Measurements from ENCODE around the gene PPAN.
A peak's percentile ranks its signal among the peaks of the same experiment; 100 is the strongest.

PPAN gene, protein sequence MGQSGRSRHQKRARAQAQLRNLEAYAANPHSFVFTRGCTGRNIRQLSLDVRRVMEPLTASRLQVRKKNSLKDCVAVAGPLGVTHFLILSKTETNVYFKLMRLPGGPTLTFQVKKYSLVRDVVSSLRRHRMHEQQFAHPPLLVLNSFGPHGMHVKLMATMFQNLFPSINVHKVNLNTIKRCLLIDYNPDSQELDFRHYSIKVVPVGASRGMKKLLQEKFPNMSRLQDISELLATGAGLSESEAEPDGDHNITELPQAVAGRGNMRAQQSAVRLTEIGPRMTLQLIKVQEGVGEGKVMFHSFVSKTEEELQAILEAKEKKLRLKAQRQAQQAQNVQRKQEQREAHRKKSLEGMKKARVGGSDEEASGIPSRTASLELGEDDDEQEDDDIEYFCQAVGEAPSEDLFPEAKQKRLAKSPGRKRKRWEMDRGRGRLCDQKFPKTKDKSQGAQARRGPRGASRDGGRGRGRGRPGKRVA

DNA sequence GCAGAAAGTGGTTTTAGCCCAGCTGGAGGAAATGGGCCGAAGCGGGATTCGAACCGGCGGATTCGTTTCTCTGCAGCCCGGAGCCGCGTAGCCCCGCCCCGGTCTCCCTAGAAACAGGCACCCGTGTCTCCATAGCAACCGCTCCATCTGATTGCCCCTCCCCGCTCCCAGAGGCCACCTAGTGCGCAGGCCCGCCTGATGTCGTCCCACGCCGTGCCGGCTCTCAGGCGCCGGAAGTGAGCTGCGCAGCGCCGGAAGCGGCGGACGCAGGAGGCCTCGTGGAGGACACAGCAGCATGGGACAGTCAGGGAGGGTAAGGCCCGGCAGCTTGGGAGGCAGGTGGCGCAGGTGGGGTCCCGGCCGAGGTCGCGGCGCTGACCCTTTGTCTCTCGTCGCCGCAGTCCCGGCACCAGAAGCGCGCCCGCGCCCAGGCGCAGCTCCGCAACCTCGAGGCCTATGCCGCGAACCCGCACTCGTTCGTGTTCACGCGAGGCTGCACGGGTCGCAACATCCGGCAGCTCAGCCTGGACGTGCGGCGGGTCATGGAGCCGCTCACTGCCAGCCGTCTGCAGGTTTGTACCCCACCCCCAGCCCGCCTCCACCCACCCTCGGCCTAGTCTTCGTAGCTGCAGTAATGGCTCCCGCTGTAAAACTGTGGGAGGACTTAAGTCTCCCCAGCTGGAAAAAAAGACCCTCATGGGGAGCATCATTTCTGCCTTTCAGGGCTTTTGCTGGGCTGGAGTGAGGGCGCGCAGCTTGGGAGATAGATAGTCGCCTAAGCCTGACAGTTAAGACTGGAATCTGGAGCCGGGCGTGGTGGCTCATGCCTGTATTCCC is at the start of gene PPAN:
PPAN (plus strand) TSS at position 263 of the 837 bp plus-strand sequence; CDS start at position 296, 33 bp downstream.
- DNase-seq (ENCODE audit: low read depth): peak; percentile 93

DNA sequence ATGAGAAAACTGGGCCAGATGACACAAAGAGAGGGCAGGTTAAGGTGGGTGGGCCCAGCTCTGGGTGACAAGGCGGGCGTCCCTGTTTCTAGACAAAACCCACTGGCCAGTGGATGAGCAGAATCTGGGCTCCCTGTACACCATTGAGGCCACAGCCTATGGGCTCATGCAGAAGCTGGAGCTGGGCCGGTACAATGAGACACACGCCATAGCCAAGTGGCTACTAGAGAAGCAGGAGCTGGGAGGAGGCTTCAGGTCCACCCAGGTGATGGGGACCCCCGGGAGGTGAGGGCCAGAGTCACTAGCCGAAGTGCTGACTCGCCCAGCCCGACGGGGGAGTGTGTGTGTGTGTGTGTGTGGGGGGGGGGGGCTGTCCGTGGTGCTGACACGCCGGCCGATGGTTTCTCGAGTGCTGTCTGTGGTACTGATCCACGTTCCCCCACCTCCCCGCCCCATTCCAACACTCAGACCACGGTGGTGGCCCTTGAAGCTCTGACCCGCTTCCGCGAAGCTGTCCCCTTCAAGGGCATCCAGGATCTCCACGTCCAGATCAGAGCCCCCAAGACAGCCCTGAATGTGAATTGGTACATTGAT is 44.3 kb upstream of the PPAN start:
- no peak for DNase-seq (ENCODE audit: low read depth)

DNA sequence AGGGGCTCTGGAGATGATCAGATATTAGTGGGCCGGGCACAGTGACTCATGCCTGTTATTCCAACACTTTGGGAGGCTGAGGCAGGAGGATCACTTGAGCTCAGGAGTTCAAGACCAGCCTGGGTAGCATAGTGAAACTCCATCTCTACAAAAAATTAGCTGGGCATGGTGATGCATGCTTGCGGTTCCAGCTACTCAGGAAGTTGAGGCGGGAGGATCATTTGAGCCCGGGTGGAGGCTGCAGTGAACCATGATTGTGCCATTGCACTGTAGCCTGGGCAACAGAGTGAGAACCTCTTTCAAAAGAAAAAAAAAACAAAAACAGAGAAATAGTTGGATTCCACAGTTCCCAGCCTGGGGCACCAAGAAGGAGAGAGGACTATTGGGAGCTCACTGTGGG is 38.0 kb upstream of the PPAN start:
- no peak for DNase-seq (ENCODE audit: low read depth)

DNA sequence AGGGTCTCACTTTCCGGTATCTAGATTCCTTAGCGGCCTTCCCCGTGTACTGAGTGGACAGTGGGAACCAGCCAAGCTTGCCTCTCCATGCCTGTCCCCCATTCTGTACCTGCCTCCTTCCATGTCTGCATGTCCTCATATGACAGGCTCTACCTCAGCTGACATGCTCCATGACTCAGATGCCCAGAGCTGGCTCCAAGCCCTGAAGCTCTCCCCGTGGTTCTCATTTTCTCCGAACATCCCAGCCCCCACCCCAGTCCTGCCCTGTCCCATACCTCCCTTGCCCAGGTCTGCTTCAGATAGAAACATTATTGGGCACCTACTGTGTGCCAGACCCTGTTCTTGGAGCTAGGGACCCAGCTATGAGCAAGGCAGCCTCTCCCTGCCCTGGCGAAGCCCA is 37.1 kb upstream of the PPAN start:
- DNase-seq (ENCODE audit: low read depth): no peak

DNA sequence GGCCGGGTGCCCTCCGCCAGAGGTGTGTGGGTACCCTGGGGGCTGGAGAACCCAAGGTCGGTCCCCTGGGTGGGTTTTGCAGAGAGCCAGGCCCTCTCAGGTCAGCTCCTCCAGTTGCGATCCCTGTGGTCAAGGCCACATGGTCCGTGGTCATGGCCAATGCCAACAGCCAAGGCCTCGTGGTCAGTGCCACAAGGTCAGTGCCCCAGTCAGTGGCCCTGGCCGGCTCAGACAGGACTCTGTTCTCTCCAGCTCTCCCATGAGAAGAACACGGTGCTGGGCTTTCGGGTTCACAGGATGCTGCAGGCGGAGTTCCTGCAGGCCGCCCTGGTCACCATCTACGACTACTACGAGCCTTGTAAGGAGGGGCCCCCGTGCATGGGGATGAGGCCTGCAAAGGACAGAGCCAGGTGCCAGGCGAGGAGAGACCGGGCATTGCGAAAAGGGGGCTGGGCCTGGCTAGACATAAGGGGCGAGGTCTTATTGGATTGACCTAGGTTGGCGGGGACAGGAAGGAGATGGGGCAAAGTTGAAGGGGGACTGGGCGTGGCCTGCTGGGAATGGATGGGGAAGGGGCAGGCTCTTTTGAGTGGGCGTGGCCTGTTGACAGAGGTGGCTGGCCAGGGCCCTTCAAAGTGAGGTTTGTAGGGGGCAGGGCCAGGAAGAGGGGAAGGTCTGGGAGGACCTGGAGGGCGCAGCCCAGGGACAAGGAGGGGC is 35.3 kb upstream of the PPAN start:
- DNase-seq (ENCODE audit: low read depth): no peak

DNA sequence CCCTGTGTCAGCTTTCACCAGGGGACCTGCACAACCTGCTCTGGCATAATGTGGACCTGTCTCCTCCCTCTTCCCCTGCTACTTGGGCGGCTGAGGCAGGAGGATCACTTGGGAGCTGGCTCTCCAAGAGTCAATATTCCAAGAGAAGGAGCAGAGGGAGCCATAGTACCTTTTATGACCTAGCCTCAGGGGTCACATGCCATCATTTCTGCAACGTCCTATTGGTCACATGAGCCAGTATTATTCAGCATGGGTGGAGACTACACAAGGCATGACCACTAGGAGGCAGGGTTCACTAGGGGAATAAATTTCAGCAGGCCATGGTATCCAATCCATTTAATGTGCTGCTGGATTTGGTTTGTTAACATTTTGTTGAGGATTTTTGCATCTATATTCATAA is 32.0 kb upstream of the PPAN start:
- no peak for DNase-seq (ENCODE audit: low read depth)

DNA sequence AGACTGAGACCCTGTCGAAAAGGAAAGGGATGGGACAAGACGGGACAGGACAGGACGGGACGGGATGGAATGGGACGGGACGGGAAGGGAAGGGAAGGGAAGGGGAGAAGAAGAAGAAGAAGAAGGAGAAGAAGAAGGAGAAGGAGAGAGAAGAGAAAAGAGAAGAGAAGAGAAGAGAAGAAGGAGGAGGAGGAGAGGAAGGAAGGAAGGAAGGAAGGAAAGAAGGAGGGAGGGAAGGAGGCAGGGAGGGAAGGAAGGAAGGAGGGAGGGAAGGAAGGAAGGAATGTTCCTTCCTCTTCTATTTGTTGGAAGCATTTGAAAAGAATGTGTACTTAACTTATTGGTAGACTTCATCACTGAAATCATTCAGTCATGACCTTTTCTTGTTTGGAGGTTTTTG is 29.6 kb upstream of the PPAN start:
- DNase-seq (ENCODE audit: low read depth): no peak

DNA sequence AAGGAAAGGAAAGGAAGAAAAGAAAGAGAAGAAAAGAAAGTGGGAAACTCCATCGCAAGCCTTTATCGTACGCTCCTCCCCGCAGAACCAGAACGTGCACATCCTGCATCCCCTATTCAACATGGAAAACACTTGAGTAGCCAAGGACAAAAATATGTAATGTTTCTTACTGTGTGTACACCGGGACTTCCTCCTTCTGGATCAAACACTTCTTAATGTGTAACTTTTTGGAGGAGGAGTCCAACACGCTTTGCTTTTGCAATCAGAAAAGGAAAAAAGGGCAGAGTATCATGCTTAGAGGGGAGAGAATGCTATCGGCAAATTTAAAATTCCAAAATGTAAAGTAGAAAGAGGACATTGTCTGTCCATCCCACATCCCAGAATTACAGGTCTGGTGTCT is 27.8 kb upstream of the PPAN start:
- no peak for DNase-seq (ENCODE audit: low read depth)

DNA sequence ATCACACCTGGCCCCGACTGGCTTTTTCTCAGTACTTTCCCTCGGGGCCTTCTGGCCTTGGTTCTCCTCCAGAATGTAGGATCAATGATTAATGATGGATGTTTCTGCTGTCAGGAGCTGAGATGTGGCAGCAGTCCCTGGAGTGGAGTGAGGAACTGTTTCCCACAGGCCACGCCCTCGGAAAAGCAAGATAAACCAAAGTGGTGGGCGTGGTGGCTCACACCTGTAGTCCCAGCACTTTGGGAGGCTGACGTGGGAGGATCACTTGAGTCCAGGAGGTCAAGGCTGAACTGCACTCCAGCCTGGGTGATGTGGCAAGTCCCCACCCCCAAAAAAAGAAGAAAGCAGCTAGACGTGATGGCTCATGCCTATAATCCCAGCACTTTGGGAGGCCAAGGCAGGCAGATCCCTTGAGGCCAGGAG is 27.1 kb upstream of the PPAN start:
- DNase-seq (ENCODE audit: low read depth): no peak

DNA sequence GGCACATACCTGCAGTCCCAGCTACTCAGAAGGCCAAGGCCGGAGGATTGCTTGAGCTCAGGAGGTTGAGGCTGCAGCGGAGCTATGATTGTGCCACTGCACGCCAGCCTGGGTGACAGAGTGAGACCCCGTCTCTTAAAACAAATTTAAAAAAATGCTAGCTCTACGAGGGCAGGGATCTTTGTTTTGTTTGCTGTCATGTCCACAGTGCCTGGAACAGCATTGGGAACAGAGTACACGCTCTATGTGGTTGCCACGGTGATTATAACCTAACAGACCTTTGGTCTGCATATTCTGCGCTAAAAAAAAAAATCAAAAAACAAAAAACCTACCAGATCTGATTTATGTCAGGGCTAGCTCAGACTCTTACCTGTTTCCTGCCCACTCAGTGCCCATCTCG is 22.3 kb upstream of the PPAN start:
- DNase-seq (ENCODE audit: low read depth): no peak

DNA sequence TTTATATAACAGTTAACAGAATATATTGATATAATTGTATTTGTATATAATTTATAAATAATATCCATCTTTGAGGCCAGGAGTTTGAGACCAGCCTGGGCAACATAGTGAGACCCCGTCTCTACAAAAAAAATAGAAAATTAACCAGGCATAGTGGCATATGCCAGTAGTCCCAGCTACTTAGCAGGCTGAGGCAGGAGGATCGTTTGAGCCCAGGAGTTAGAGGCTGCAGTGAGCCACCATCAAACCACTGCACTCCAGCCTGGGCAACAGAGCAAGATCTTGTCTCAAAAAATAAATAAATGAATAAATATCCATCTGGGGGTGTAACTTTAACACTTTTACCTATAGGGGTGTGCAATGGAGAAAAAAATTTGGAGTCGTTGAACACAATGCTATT is 21.4 kb upstream of the PPAN start:
- DNase-seq (ENCODE audit: low read depth): no peak

DNA sequence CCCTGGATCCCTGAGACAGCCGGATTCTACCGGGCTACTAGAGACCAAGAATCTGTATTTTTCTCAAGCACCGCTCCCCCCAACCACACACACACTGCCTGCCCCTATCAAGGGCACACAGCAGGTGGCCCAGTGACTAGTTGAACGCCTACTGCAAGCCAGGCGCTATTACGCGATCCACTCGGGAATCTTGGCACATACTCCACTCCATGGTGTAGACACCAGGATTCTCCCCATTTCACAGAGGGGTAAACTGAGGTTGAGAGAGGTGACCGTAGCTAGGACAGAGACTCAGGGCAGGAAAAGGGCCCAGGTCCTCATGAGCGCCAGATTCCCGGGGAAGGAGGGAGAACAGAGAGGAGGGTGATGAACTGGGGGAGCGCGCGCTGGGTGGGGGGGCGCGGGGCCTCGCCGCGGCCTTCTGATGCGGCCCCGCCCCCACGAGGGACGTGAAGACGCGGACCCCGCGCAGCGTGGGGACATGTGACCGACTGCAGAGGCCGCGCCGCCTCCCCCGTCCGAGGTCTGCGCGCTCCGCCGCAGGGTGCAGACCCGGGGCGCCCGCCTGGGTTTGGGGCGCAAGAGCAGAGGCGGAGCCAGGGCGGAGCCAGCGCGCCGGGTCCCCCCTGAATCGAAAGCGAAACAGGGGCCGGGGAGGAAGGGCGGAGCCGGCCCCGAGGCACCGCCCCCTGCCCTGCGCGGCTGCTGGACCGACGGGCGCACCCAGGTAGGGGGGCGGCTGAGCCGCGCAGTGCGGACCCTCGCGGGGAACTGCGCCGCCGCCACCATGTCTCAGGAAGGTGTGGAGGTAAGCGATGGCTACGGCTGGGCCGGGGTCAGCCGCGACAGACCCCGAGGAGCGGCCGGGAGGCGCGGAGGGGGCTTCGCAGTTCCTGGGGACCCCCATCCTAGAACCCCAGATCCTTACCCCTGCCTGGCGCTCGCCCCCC is 20.2 kb upstream of the PPAN start, which contains the start of gene SHFL:
SHFL (plus strand) TSS at position 677 of the 950 bp plus-strand sequence; CDS start at position 788, 111 bp downstream.
- DNase-seq (ENCODE audit: low read depth): peak; percentile 73

DNA sequence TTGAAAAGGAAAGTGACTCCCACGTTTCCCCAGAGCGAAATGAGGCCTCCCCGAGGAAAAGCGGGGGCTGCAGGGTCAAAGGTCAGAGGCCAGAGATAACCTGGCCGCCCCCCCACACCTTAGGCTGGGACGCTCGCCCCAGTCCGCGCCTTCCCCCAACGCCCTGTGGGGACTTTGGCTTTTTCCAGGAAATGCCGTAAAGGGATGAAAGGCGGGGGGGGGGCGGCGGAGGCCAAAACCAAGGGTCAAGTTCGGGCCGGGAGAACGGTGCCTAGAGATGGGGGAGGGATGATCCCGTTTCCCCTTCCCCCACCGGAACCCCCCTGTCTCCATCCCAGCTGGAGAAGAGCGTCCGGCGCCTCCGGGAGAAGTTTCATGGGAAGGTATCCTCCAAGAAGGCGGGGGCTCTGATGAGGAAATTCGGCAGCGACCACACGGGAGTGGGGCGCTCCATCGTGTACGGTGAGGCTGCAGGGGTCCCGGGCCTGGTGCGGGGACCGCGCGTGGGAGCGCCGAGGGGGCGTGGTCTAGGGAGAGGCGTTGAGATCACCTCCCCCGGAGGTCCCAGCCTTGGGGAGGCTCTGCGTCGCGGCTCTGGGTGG is 19.5 kb upstream of the PPAN start:
- DNase-seq (ENCODE audit: low read depth): no peak

DNA sequence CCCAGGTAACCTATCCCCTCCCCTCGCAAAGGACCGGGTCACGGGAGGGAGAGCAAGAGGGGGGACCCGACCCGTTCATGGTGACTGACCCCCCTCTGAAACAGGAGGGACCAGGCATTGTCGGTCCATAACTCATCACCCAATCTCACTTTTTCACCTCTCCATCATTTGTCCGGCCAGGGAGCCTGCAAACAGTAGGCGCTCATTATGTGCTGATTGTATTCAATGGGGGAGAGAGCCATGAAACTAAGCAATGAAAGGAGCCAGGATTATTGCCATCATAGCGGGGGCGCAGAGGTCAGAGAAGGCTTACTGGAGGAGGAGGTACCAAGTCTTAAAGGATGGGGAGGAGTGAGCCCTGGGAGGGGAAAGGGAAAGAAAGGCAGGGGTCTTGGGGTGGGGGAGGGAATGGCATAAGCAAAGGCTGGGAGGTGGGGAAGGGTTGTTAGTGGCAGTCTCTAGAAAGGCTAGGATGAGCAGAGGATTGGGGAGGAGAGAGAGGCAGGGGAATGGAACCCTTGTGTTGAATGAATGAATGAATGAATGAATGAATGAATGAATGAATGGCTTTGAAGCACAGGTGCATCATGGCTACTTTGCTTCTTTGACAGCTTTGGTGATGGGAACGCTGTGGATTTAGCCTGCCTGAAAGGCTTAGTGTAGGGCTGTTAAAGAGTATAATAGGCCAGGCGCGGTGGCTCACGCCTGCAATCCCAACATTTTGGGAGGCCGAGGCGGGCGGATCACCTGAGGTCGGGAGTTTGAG is 18.7 kb upstream of the PPAN start:
- no peak for DNase-seq (ENCODE audit: low read depth)

DNA sequence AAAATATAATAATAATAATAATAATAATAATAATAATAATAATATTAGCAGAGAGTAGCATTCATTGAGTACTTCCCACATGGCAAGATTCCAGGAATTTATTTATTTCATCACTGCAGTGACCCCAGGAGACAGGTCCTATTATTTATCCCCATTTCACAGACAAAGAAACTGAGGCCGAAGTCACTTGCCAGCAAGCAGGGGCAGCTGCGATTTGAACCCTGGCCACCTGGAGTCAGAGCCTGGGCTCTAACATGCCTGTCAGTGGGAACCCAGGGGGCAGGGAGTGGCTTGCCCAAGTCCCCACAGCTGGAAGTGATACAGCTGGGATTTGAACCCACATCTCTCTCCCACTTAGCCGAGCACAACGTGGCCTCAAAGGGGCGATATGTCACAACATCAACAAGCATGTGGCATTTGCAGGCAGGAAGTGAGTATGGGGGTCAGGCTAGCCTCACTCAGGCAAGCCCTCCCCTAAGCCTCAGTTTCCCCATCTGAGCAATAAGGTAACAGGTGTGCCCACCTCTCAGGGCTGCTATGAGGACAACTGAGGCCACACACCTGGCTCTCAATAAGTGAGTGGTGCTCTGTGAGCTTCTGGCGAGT is 17.1 kb upstream of the PPAN start:
- DNase-seq (ENCODE audit: low read depth): no peak

DNA sequence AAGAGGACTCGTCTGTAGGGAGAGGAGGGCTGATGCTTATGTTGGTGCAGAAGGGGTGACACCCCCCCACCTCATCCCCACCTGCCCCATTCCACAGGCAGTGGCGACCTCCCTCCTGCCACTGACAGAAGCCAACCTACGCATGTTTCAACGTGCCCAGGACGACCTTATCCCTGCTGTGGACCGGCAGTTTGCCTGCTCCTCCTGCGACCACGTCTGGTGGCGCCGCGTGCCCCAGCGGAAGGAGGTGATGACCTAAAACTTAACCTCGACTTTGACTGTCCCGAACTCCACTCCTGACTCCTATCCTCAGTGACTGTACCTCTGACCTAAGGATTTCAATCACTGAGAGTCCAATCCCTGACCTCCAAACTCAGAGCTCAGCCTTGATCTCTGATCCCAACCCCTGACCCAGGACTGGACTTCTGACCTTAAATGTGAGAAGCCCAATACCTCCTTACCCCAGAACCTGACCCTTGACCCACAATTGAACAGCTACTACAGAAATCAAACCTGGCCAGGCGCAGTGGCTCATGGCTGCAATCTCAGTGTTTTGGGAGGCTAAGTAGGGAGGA is 16.3 kb upstream of the PPAN start:
- DNase-seq (ENCODE audit: low read depth): no peak

DNA sequence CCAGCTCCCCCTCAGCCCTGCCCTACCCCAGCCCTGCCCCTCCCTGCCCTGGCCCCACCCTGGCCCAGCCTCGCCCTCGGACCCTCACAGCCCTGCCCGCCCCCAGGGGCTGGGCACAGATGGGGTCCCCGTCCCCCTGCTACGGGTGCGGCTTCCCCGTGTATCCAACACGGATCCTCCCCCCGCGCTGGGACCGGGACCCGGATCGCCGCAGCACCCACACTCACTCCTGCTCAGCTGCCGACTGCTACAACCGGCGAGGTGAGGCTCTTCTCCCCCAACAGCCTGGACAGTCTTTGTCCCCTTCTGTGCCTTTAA is 14.8 kb upstream of the PPAN start:
- DNase-seq (ENCODE audit: low read depth): no peak

DNA sequence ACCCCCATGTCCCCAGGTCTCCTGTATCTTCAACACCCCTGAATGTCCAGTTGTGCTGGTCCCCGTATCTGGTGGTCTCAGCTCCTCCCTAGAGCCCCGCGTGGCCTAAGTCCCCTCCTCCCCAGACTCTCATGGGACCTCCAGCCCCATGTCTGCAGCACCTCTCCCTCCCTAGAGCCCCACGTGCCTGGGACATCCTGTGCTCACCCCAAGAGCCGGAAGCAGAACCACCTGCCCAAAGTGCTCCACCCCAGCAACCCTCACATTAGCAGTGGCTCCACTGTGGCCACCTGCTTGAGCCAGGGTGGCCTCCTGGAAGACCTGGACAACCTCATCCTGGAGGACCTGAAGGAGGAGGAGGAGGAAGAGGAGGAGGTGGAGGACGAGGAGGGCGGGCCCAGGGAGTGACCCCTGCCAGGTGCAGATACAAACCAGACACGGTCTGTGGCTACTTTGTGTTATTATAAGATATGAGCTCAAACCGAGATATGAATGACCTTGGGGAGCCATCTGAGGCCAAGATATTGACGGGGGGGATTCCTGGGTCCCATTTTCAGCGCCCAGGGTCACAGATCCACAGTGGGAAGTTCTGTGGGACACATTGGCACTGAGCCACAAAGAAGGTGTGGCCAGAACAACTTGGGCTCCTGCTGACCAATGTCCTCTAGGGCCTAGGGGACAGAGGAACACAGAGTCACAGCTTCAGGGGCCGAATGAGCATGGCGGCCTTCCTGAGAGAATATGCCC is 14.1 kb upstream of the PPAN start:
- no peak for DNase-seq (ENCODE audit: low read depth)

All from CMK (cell line).